Heart right ventricle (tissue), 16 donors: ENCODE measurements around the gene ANO4. TPM values are rescaled to one million over a fixed set of nuclear protein-coding genes. Genes with fewer than 3 reads are reported as not detected.

Experiments used
- ATAC-seq, 8 donors: fragments of 200-7000 bp; cut with Tn5 transposase; one replicate each; pipeline ENCODE4 v1.9.1; 2020; ENCODE audit warnings: mild to moderate bottlenecking in 8 of 8, moderate library complexity in 8 of 8, moderate number of reproducible peaks in 1 of 8
- DNase-seq, 2 donors: peaks; one replicate each; pipeline ENCODE4 v3.0.0-alpha.2; 2020
- H3K27ac ChIP-seq, 10 donors: fragments of 200-600 bp; sonication (generic) in 2 of 10; one replicate each; pipeline versions ENCODE4 v1.5.0 to v1.8.0; 2020 to 2022; ENCODE audit warnings: mild to moderate bottlenecking in 3 of 10
- H3K27me3 ChIP-seq, 7 donors: fragments of 200-600 bp; one replicate each; pipeline ENCODE4 v1.8.0; 2021 to 2022; ENCODE audit warnings: mild to moderate bottlenecking in 2 of 7
- H3K36me3 ChIP-seq, 9 donors: fragments of 200-600 bp; sonication (generic) in 1 of 9; one replicate each; pipeline versions ENCODE4 v1.5.0 to v1.8.0; 2020 to 2022; ENCODE audit warnings: mild to moderate bottlenecking in 2 of 9
- H3K4me1 ChIP-seq, 9 donors: fragments of 200-600 bp; sonication (generic) in 1 of 9; one replicate each; pipeline versions ENCODE4 v1.5.0 to v1.8.0; 2020 to 2022; ENCODE audit warnings: mild to moderate bottlenecking in 4 of 9
- H3K4me3 ChIP-seq, 10 donors: fragments of 200-600 bp; sonication (generic) in 2 of 10; one replicate each; pipeline versions ENCODE4 v1.5.0 to v1.8.0; 2020 to 2022; ENCODE audit warnings: mild to moderate bottlenecking in 7 of 10, moderate library complexity in 2 of 10
- H3K9me3 ChIP-seq, 11 donors: fragments of 200-600 bp in 10 of 11; sonication (generic) in 2 of 11; one replicate each; pipeline versions ENCODE4 v1.5.0 to v1.8.0; 2013 to 2022; ENCODE audit warnings: mild to moderate bottlenecking in 2 of 11, control low read depth in 1 of 11, moderate library complexity in 1 of 11
- WGBS, 2 donors: extraction: QIAGEN DNeasy Blood & Tissue Kit; methylation state at CpG; one replicate each; pipeline ENCODE4 v1.1.7; 2013; ENCODE audit warnings: inconsistent platforms in 1 of 2; 5-methylcytosine and 5-hydroxymethylcytosine counted together
- intact Hi-C, 10 donors: fragments of 100-400 bp; cut with DNase I; formaldehyde crosslinking; loops; one replicate each; pipeline versions ENCODE4 v1.11.1 to v1.14.2; 2022
- polyA plus RNA-seq, 2 donors: library from polyadenylated mRNA; stranded (reverse); fragments of 200-250 nt; gene quantifications; one replicate each; pipeline ENCODE4 v1.2.3, GENCODE V29; 2013
- total RNA-seq, 10 donors: library from RNA; stranded (reverse); fragmentation: NEBNext Ultra II Directional in 3 of 10; extraction: Animal tissue kit (Norgen Biotek cat#: 25700) in 3 of 10; gene quantifications; one replicate each; pipeline versions ENCODE4 v1.2.1 to v1.2.4, GENCODE V29; 2021 to 2023
- TF ChIP-seq, protein P1 (sequence below), 9 donors: fragments of 200-600 bp; sonication (generic) in 2 of 9; IDR thresholded peaks; one replicate each; pipeline versions ENCODE4 v1.5.0 to v1.8.0; 2021 to 2022; ENCODE audit warnings: antibody characterized with exemption in 9 of 9, mild to moderate bottlenecking in 5 of 9, moderate library complexity in 1 of 9
- donor health status: Arrhythmogenic right ventricular cardiomyopathy.
- donor health status: ischemic (EF 13 %, LVEDD 7.1; RV severe dilation, severe dysfunction).
- donor health status: healthy with polysubstance abuse.
- donor health status: DM: no; HTN: yes; CAD: no.
- donor health status: DM: no; HTN: no; CAD: no.
- donor health status: ischemic (EF 25% LVEDD 6.9; RV normal size, moderate dysfunction).
- donor health status: ischemic (EF 25% LVEDD 5.7; RV mildly dilated, moderate dysfunction).
- donor health status: healthy.
- donor health status: DM: yes; HTN: yes; CAD: no.
- donor health status: Ischemic cardiomyopathy.
- donor health status: ischemic (EF 35%, LVEDD 5.7; RV mildly dilated, moderate dysfunction).
- donor health status: nonischemic (EF 11% LVEDD 7.7; RV severe dilation, severe dysfunction).
- donor health status: DM: yes; HTN: yes; CAD: no.
- donor health status: PGD.
- donor health status: ischemic (EF 29% LVEDD 5.4; RV normal size, mild dysfunction).
- donor health status: nonischemic (EF 23%, LVEDD 6.1; RV moderate dilation, normal function).

Gene ANO4
- total and polyA plus RNA-seq, 12 donors = 0.08 to 0.45 (median 0.19) TPM; not detected in 5

DNA sequence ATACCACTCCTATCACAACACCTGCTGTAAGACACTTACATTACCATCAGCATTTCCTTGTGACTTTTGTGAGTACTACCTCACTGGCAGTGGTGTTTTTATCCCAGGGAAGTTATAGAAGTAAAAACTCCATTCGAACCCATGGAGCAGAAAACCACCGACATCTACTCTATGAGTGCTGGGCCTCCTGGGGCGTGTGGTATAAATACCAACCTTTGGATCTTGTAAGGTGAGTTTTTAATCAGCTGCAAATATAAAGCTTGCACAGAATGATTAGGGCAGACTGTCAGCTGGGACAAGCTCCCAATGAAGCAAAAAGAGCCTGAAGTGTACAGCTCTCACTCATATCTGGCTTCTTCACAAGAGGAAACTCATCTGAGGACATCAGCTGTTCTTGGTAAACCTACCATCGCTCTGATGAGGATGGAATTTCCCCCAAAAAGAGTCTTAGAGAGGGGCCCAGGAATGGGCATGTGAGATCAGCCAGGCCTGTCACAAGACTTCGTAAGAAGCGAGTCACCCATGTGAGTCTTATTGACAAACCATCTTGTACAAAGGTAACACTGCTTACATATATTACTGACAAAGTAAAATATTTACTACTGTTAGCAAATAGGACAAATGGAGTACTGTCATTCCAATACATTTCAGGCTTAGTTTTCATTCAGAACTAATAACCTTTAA, 245.4 kb downstream of the ANO4 start:
- DNase-seq (no peak), ATAC-seq (no peak)
- Histone ChIP-seq H3K9me3 (no peaks in the 10 kb centered on the region), H3K27me3 (no peaks in the 10 kb centered on the region), H3K4me3 (no peak overlapping the region), H3K36me3 (no peaks in the 10 kb centered on the region), H3K27ac (no peak overlapping the region), H3K4me1 (no peaks in the 10 kb centered on the region)
- TF ChIP-seq, protein P1, sequence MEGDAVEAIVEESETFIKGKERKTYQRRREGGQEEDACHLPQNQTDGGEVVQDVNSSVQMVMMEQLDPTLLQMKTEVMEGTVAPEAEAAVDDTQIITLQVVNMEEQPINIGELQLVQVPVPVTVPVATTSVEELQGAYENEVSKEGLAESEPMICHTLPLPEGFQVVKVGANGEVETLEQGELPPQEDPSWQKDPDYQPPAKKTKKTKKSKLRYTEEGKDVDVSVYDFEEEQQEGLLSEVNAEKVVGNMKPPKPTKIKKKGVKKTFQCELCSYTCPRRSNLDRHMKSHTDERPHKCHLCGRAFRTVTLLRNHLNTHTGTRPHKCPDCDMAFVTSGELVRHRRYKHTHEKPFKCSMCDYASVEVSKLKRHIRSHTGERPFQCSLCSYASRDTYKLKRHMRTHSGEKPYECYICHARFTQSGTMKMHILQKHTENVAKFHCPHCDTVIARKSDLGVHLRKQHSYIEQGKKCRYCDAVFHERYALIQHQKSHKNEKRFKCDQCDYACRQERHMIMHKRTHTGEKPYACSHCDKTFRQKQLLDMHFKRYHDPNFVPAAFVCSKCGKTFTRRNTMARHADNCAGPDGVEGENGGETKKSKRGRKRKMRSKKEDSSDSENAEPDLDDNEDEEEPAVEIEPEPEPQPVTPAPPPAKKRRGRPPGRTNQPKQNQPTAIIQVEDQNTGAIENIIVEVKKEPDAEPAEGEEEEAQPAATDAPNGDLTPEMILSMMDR (IDR thresholded peaks at IDR 0.05) = no peak
- intact Hi-C loops = no loop called here
- WGBS, 2 donors = 88 to 91% methylated on average over 6 of the region's 6 CpGs

DNA sequence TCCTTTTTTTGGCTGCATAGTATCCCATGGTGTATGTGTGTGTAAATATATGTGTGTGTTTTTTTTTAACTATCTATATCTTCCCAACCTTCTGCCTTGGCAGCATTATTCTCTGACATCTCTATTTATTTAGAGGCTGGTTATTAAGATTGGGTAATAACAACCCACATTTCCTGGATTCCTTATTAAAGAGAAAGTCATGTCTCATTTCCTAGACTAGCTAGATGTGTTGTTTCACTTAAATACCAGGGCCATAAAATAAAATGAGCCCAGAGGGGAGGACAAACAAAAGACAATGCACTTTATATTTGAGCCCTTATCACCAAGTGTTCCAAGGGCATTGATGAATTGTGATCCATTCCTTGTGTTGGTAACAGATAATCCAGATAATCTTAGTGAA, 246.4 kb downstream of the ANO4 start:
- TF ChIP-seq, protein P1 (IDR thresholded peaks at IDR 0.05) = no peak
- intact Hi-C loops = no loop called here

DNA sequence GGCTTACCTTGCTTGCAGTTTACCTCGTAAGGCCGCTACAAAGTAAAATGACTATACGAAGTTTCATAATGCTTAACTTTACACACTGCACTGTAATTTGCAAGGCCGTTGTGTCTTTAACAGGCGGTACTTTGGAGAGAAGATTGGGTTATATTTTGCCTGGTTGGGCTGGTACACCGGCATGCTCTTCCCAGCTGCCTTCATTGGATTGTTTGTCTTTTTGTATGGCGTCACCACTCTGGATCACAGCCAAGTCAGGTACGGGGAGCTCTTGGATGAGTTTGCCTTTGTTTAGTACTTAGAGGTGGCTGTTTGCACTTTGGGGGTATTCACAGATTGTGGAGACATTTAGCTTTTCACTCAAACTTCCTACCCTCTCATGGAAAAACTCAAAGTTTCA, 247.6 kb downstream of the ANO4 start:
- 89 to 91% methylated on average over 8 of the region's 8 CpGs for whole genome bisulfite sequencing, 2 donors
- H3K9me3 ChIP-seq = no peaks in the 10 kb centered on the region
- intact Hi-C loops = no loop called here
- H3K4me1 ChIP-seq = no peaks in the 10 kb centered on the region
- TF ChIP-seq, protein P1 (IDR thresholded peaks at IDR 0.05) = no peak
- H3K4me3 ChIP-seq = no peak overlapping the region
- ATAC-seq = no peak
- H3K36me3 ChIP-seq = no peaks in the 10 kb centered on the region
- H3K27me3 ChIP-seq = no peaks in the 10 kb centered on the region
- no peak overlapping the region for H3K27ac ChIP-seq
- DNase-seq = no peak

More for the DNA sequence above, 246.4 kb downstream of the ANO4 start:
- Histone ChIP-seq H3K27ac (no peak overlapping the region), H3K27me3 (no peaks in the 10 kb centered on the region), H3K4me1 (no peaks in the 10 kb centered on the region), H3K9me3 (no peaks in the 10 kb centered on the region), H3K36me3 (no peaks in the 10 kb centered on the region), H3K4me3 (no peak overlapping the region)
- ATAC-seq = no peak
- DNase-seq = no peak

DNA sequence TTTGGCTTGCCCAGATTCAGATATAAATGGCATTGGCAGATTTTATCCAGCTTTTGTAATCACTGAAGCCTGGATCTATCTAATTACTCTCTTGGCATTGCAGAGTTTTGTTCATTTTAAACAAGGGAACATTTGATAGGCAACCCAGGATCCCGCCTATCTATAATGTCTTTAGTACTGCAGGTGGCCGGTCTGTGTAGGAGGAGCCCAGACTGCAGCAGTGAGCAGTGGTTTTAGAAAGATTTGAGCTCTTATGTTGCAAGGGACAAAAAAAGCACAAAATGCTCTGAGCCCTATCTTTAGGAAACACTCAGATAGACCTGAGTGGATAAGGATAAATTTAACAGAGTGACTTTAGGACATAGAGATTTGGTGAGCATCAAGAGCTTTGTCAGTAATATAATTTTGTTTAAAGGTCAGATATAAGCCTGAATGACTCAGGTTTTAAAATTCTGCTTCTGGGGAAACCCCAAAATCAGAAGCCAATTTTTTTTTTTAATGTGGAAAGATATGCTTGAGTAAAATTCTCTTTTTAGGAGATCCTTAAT, 250.0 kb downstream of the ANO4 start:
- no peak for ATAC-seq
- H3K27ac ChIP-seq = no peak overlapping the region
- H3K36me3 ChIP-seq = no peaks in the 10 kb centered on the region
- TF ChIP-seq, protein P1 (IDR thresholded peaks at IDR 0.05) = no peak
- DNase-seq = no peak
- intact Hi-C loops = no loop called here
- no peaks in the 10 kb centered on the region for H3K27me3 ChIP-seq
- H3K4me3 ChIP-seq = no peak overlapping the region
- 55 to 67% methylated on average over 2 of the region's 2 CpGs for WGBS, 2 donors
- no peaks in the 10 kb centered on the region for H3K4me1 ChIP-seq
- H3K9me3 ChIP-seq = no peaks in the 10 kb centered on the region
